ES-I3 (cell line): ENCODE results near the gene MYCL.

Experiments used
- H3K36me3 ChIP-seq: 2 replicates; pipeline ENCODE4 v1.6.1; 2013; ENCODE audit warnings: mild to moderate bottlenecking, low read length, control low read depth, moderate library complexity; ENCODE audit not compliant: insufficient read depth
- H3K4me1 ChIP-seq: 2 replicates; pipeline ENCODE4 v1.6.1; 2013; ENCODE audit warnings: mild to moderate bottlenecking, control low read depth, low read length; ENCODE audit not compliant: insufficient read depth
- H3K9ac ChIP-seq: 2 replicates; pipeline ENCODE4 v1.6.1; 2013; ENCODE audit warnings: low read depth, mild to moderate bottlenecking, low read length, moderate library complexity
- H3K9me3 ChIP-seq: 2 replicates; pipeline ENCODE4 v1.6.1; 2013; ENCODE audit warnings: mild to moderate bottlenecking, low read length, moderate library complexity; ENCODE audit not compliant: control insufficient read depth, insufficient read depth

The MYCL gene

DNA sequence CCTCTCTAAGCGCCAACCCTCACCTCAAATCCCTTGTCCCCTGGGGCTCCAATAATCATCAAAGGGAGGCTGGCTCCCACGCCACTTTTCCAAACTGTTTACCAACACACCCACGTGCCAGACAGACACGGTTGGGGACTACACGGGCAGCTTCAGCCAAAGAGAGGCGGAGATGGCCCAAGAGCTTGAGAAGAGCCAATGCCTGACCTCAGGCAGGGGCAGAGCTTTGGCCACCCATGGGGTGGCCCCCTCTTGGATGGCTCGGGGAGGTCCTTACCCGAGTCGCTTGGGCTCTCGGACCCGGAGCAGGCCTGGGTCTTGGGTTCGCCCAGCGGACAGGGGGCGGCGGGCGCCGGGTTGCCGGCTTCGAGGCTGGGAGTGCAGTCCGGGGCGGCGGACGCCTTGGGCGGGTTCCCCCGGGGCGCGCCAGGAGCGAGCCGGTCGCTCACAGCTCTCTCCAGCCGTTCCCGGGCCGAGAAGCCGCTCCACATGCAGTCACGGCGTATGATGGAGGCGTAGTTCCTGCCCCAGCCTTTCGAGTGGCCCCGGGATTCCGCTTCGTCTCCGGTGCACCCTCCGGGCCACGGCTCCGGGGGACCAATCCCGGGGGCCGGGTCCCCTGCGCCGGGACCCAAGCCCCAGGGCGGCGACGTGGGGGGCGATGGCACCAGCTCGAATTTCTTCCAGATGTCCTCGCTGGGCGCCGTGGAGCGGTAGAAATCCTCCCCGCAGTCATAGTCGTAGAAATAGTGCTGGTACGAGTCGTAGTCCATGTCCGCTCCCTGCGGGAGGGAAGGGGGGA, 854 bp downstream of the MYCL start:
- Histone ChIP-seq H3K36me3 (no peaks in the 10 kb centered on the region), H3K4me1 (peaks cover 25% of the 10 kb centered on the region; the same call in 1 of the 2 replicates), H3K9ac (peak overlapping the region; percentile 85), H3K9me3 (no peaks in the 10 kb centered on the region)

GRCh38 chr1:39899611-39900538, 1.8 kb downstream of the MYCL start:
- Histone ChIP-seq H3K9ac (peak overlapping the region; percentile 85), H3K9me3 (no peaks in the 10 kb centered on the region), H3K4me1 (peaks cover 25% of the 10 kb centered on the region; the same call in 1 of the 2 replicates), H3K36me3 (no peaks in the 10 kb centered on the region)

GRCh38 chr1:39898648-39899603, 2.8 kb downstream of the MYCL start:
- Histone ChIP-seq H3K9me3 (no peaks in the 10 kb centered on the region), H3K9ac (peak overlapping the region; percentile 23; the same call in 1 of the 2 replicates), H3K4me1 (peaks cover 29% of the 10 kb centered on the region), H3K36me3 (no peaks in the 10 kb centered on the region)

DNA sequence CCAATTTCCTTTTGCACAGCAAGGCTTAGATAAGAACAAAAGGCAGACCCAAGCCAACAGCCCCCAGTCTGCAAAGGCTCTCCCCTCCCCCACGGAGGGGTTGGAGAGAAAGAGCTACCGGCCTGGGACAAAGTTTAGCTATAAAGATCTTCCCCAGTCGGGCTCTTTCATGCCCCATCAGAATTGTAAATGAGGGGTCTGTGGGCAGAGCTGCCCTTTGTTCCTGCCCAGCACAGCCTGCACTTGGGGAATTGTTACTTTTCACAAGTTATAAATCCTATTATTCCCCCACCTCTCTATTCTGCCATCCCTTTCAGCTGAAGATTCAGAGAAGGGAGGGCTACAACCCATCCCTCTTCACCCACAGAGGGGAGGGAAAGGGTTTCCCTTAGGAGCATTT, 3.5 kb downstream of the MYCL start:
- Histone ChIP-seq H3K36me3 (no peaks in the 10 kb centered on the region), H3K4me1 (peaks cover 36% of the 10 kb centered on the region), H3K9ac (peak overlapping the region; percentile 23; the same call in 1 of the 2 replicates), H3K9me3 (no peaks in the 10 kb centered on the region)

- no peaks in the 10 kb centered on the region for H3K36me3 ChIP-seq
- H3K4me1 ChIP-seq, result peaks cover 46% of the 10 kb centered on the region
- H3K9me3 ChIP-seq, result no peaks in the 10 kb centered on the region
- H3K9ac ChIP-seq, result no peak overlapping the region
Observed at GRCh38 chr1:39896909-39897685, 4.6 kb downstream of the MYCL start.

DNA sequence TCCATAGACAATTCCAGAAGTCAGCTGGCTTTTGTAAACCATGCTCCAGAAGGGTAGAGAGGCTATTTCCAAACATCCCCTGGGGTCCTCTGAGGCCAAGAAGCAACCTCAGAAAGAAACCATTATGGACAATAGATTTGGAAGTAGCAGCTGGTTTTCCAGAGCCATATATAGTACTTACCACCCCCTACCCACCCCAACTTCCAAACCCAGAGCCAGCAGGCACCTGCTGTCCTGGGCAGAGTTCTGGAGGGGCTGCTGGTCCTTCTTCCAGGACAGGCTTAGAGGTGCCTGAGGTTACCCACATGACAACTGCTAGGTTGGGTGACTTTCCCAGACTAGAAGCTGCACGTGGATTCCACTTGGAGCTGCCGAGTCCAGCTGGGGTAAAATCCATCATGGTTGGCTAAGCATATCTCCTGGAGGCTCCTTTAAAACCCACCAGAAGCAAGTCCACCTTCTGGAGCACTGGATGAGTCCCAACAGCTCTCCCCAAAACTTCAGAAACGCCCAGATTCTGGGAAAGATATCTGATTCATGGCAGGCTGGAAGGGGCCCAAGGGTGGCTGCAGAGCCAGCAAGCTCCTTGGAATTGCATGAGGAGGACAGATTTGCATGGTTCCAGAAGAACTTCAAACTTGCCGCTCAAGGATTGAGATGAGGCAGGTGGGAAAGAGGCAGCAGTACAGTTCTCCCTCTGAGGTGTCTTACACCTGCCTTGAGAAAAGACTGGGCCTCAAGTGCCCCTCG, 5.8 kb downstream of the MYCL start:
- Histone ChIP-seq H3K9me3 (no peaks in the 10 kb centered on the region), H3K9ac (no peak overlapping the region), H3K36me3 (no peaks in the 10 kb centered on the region), H3K4me1 (peaks cover 50% of the 10 kb centered on the region)

DNA sequence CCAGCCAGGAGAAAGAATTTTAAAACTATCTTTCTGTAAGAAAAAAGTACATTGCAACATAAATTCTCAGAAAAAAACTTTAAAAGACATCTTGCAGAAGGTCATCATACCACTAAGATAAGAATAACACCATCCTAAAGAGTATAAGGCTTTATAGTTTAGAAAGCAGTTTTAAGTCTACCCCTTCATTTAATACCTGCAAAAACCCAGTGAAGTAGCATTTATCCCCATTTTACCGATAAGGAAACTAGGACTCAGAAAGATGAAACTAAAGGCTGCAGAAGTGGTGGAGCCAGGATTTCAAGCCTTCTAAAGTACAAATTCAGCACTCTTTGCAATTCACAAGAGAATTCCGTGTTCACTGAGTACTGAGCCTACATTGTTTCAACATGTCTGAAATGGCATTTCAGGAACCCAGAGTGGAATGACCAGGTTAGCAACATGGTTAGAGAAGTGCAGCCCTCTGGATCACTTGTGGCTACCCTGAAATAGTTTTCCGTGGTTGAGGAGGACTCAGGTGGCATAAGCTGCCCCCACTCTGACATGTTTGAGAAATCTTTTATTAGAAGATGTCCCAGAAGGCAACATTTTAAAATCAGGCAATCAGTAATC, 6.7 kb downstream of the MYCL start:
- Histone ChIP-seq H3K9me3 (no peaks in the 10 kb centered on the region), H3K9ac (no peak overlapping the region), H3K36me3 (no peaks in the 10 kb centered on the region), H3K4me1 (peaks cover 50% of the 10 kb centered on the region)

GRCh38 chr1:39892601-39893595, 8.8 kb downstream of the MYCL start:
- H3K36me3 ChIP-seq, result no peaks in the 10 kb centered on the region
- H3K4me1 ChIP-seq, result peaks cover 39% of the 10 kb centered on the region
- H3K9me3 ChIP-seq, result no peaks in the 10 kb centered on the region
- H3K9ac ChIP-seq, result peak overlapping the region; percentile 28; the same call in 1 of the 2 replicates

DNA sequence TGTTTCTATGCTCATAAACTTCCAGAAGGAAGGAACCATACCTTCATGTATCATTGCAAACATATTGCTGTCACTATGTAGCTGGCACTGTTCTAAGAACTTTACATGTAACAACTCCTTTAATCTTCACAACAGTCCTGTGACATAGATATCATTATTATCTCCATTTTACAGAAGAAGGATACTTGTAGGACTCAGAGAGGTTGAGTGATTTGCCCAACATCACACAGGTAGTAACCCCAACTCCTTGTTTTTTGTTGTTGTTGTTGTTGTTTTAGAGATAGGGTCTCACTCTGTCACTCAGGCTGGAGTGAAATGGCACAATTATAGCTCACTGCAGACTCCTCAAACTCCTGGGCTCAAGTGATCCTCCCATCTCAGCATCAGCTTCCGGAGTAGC, 10.8 kb downstream of the MYCL start:
- Histone ChIP-seq H3K9ac (no peak overlapping the region), H3K9me3 (no peaks in the 10 kb centered on the region), H3K4me1 (peaks cover 25% of the 10 kb centered on the region), H3K36me3 (no peaks in the 10 kb centered on the region)

DNA sequence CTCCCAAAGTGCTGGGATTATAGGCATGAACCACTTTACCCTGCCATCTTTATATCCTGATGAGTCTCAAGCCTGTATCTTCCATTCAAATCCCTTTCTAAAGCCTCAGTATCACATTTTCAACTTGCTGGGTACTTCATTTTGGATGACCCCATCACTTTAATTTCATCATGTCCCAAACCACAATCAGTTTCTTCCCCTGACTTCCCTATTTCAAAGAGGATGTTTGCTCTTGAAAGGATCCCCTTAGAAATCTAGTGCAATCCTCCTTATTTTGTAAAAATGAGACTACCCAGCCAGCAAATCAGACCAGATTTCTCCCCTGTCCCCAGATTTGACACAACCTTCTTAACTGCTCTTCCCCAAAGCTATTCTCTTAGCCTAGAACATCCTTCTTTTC, 11.4 kb downstream of the MYCL start:
- H3K9ac ChIP-seq, result no peak overlapping the region
- H3K4me1 ChIP-seq, result peaks cover 25% of the 10 kb centered on the region
- no peaks in the 10 kb centered on the region for H3K36me3 ChIP-seq
- no peaks in the 10 kb centered on the region for H3K9me3 ChIP-seq

GRCh38 chr1:39886757-39887231, 14.9 kb downstream of the MYCL start:
- H3K36me3 ChIP-seq, result no peaks in the 10 kb centered on the region
- peaks cover 7% of the 10 kb centered on the region; the same call in 1 of the 2 replicates for H3K4me1 ChIP-seq
- H3K9ac ChIP-seq, result no peak overlapping the region
- no peaks in the 10 kb centered on the region for H3K9me3 ChIP-seq
